ENCODE results near the gene NSUN4.

DNA sequence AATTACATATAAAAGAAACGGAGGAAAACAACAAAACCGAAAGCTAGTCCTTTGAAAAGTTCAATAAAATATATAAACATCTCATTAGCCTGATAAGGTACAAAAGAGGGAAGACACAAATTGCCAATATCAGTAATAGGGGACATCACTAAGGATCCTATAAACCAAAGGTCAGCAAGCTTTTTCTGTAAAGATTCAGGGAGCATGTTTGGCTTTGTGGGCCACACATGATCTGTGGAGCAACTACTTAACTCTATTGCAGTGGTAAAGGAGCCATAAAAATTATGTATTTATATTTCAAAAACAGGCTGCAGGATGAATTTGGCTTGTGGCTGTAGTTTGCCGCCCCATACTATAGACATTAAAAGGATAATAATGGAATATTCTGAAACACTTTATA, 5.5 kb upstream of the NSUN4 start:
- TF ChIP-seq CTCF (IDR thresholded peaks at IDR 0.05) (no peak), POLR2A (IDR thresholded peaks at IDR 0.05) (no peak)

Data from testis (tissue), 2 donors.